ENCODE data around the gene CSK. TPM values are rescaled to one million over a fixed set of nuclear protein-coding genes. Genes with fewer than 3 reads are reported as not detected.

The CSK gene
- total RNA-seq, 1 donor from 2014 or later, result 21.0 TPM

DNA sequence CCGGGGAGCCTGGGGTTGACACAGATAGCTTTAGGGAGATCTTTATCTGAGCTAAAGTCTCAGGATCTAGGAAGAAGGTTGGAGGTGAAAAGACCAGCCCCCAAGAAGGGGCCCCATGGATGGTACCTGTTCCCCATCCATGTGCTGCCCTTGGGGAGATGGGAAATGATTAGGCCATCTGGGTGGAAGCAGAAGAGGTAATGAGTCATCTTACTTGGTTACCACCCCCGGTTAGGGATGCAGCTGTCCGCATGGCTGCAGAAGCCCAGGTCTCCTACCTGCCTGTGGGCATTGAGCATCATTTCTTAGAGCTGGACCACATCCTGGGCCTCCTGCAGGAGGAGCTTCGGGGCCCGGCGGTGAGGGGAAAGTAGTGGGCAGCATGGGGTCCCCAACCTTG, 41.4 kb downstream of the CSK start:
- no peak for DNase-seq (ENCODE audit: low read depth)

DNA sequence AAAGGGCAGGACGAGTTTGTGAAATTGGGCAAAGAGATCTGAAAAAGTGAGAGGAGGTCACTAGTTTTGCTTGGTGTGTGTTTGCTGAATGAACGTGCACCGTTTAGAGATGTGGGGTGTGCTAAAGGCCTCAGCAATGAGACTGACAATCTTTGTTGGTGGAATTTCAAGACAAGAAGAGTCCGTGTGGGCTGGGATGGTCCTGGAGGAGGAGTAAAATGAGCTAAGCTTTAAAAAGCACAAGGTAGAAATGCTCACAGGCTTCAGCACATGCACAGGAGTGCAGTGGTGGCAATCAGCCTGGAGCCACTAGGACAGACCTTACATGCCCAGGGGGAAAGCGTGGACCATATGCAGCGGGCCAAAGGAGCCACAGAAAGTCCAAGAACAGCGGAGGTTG, 43.1 kb downstream of the CSK start:
- DNase-seq (ENCODE audit: low read depth), result no peak

DNA sequence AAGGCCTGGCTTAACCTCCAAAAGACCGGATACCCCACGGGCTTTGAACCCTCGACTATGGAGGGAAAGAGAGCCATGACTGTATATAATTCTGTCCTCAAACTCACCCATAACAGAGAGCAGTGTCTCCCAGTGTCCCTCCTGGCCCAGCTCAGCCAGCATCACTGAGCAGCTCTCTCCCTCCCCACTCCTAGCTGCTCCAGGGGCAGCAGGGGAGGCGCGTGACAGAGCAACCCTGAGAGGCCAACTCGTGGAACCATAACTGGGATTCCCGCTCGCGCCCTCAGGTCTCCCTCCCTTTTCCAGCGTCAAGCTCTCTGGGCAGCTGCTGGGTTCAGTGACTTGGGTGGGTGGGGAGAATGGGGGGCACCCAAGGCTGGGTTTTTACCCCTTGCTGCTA, 44.0 kb downstream of the CSK start:
- DNase-seq (ENCODE audit: low read depth), result no peak

DNA sequence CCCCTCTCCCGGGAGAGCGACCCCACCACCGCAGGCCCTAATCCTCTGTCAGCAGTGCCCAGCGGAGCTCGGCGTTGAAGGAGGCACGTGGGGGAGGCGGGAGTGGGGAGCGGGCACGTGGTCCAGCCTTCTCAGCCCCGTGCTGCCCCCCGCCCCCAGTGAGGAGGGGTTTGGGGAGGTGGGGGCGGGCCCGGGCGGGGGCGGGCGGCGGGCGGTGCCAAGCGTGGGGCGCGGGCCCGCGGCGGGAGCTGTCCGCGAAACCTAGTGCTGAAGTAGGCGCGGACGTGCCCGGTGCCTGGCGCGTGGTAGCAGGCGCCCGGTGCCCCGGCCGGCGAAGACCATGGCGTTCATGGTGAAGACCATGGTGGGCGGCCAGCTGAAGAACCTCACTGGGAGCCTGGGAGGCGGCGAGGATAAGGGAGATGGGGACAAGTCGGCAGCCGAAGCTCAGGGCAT, 44.5 kb downstream of the CSK start, which contains the start of gene CPLX3:
Gene CPLX3 (plus strand): TSS at position 264 of the 456 bp plus-strand sequence. CDS start 77 bp downstream, at position 341.
- DNase-seq (ENCODE audit: low read depth), result no peak

DNA sequence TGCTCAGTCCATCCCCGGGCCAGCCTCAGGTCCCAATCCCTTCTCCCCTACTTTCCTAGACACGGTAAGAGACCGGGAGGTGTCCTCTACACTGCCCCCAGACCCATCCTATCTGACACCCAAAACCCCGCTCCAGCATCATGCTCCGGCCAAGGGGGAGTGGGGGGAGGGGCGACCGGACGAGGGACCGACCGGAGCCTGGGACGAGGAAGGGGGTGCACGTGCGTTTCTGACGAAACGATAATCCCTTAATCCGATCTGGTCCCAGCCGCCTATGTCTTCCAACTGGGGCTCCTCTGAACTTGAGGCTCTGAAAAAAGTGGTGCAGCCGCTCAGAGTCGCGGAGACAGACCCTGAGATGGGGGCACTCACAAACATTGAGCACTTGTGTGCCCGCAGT, 45.0 kb downstream of the CSK start:
- DNase-seq (ENCODE audit: low read depth), result no peak

DNA sequence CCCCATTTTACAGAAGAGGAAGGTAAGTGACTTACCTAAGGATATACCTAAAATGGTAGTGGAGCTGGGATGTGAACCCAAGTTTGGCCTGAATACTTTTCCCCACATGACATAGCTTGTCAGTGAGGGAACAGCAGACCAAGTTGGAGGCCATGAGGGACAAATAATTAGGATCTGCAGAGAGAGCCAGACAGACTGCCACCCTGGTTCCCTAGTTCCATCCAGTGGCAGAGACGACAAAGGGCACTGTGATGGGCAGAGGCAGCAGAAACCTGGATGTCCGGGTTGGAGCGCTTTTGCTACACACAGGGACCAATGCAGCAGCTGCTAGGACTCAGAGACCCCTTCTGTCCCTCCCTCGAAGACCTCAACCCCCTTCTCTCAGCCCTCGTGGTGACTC, 45.7 kb downstream of the CSK start:
- DNase-seq (ENCODE audit: low read depth), result no peak

DNA sequence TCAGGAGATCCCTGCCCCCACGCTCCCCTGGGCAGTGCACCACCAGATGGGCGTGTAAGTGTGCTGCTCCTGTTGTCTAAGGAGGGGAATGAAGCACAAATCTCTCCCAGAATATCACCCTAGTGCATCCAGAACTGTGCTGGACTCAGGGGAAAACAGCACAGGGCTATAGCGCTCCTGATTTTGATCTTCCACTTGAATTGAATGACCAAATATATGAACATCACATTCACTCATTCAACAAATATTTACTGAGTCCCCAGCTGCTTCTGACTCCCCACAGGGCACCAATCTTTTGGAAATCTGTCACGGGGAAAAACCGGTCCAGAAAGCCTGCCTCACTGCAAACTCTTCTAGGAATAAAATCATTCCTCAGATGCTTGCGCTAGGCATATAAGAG, 47.0 kb downstream of the CSK start:
- DNase-seq (ENCODE audit: low read depth), result no peak

DNA sequence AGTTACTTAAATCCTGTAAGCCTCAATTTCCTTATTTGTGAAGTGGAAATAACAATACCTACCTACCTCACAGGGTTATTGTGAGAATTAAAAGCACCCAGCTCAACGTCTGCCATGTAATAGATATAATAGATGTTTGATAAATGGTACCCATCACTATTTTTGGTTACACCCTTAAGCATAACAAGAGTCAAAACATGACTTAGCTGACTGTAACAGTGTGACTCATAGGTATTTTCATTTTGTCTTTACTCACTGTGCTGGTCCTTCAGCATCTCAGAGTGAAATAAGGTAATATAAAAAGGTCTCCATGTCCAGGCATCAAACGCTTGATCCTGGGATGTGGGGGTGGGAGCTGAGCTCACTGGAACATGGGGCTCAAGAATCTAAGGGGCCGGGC, 47.6 kb downstream of the CSK start:
- DNase-seq (ENCODE audit: low read depth), result no peak

DNA sequence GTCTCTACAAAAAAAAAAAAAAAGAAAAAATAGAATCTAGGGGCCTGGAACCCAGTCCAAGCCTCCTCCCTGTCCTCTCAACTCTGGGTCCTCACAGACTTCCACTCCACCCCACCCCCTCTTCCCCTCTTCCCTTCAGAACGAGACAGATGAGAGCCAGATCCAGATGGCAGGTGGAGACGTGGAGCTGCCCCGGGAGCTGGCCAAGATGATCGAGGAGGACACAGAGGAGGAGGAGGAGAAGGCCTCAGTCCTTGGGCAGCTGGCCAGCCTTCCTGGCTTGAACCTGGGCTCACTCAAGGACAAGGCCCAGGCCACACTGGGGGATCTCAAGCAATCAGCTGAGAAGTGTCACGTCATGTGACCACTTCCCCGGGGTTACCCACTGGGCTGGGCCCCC, 48.1 kb downstream of the CSK start:
- no peak for DNase-seq (ENCODE audit: low read depth)

DNA sequence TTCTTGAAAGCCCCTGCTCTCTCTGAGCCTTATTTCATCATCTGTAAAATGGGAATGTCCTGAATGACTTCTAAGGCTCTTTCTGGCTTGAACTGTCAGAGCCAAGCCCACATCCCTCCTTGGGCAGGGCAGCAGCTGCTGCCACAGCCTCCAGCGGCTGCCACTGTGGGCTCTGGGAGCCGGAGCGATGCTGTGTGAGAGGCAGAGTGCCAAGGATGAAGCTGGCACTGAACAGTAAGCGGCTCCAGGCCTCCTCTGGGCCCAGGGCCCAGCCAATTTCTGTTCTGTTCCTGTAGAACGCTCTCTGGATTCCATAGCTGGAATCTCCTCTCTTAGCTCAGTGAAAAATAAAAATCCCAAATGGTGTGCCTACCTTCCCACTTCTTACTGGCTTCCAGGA, 49.0 kb downstream of the CSK start:
- peak; percentile 93 for DNase-seq (ENCODE audit: low read depth)

DNA sequence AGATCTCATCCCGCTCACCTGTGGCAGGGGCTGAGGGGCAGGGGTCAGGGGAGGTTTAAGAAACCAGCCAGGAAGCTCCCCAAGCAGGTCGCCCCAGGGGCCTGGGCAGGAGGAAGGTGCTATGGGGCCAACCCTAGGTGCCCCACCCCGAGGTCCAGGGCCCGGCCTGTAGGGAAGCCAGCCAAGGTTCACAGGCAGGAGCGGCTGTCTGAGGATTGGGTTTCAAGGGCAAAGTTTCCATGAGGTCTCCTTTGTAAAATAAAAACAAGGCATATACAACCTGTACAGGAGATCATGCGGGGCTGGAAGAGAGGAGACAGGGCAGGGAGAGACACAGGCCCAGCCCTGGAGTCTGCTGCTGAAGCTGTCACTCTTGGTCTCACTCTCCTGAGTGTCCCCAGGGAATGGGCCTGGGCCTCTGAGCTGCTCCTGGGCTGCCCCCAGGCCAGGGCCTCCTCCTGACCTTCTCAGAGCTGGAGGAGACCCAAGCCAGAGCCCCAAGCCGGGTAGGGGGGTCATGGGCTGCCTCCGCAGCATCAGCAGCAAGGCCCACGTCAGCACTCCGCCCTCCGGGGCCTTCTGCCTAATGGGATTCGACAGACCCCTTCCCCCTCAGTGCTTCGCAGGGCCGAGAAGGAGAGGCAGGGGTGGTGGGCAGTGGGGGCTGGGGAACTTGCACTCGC, 50.1 kb downstream of the CSK start:
- no peak for DNase-seq (ENCODE audit: low read depth)

DNA sequence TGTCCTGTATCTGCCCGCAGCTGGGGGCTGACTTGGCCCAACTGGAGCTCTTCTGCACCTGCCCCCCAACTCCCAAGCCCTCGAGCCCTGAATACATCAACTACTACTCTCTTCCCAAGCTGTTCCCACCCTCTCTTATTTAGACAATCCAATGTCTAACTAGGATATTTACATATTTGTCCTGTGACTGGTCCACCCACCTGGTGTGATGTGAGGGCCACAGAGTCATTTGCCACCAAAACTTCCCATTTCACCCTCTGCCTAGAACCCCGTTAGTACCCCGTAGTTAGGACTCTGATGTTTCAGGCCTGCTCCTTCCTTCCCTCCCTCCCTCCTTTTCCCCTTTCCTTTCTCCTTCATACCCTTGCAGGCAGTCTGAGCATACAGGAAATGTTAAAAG, 50.9 kb downstream of the CSK start:
- no peak for DNase-seq (ENCODE audit: low read depth)

DNA sequence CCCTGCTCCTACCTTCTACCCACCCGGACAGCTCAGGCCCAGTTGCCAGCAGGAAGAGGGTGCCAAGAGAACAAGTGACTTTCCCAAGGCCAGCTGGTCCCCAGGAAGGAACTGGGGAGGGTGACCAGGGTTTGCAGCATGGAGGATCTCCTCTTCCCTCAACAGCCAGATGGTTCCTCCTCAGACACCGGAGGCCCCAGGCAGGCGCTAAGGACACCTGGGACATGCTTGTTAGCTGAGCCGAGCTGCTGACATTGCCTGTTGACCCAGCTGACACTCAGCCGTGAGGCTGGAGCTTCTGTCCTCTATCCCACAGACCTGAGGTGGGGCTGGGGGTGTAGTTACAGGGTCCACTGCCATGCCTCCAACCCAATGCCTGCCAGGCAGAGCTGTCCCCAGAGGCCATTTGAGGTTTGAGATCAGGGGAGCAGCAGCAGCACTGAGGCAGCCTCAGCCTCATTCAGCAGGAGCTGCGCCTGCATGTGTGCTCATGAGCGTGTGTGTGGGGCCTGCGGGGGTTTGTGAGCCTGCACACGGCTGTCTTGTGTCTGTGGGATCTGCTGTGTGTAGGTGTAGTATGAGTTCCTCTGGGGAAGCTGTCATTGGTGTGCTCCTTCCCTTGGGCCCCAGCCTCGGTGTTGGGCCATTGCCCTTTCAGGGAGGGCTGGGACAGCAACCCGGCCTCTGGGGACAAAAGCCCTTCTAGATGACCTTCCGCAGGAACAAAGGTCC, 51.7 kb downstream of the CSK start:
- peak; percentile 43 for DNase-seq (ENCODE audit: low read depth)

DNA sequence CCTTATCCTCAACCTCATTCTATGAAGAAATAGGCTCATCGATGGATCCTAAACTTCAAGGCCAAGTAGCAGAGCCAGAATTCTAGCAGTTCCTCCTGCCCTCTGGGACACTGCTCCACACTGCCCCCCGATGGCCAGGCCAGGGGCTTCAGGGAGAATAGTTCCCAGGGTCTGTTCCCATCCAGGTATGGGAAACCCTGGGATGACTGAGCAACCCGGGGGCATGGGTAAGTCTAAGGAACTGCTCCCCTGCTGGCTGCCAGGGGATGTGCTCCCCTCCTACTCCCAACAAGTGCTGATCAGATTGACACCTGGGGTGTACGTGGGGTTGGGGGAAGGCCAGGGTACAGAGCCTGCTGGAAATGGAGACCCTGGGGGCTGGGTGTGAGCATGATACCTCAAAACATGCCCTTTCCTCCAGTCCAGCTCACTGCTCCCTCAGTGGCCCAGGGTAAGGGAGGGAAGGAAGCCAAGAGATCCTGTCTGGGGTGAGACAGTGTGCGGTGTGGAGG, 53.5 kb downstream of the CSK start:
- DNase-seq (ENCODE audit: low read depth), result peak; percentile 61

DNA sequence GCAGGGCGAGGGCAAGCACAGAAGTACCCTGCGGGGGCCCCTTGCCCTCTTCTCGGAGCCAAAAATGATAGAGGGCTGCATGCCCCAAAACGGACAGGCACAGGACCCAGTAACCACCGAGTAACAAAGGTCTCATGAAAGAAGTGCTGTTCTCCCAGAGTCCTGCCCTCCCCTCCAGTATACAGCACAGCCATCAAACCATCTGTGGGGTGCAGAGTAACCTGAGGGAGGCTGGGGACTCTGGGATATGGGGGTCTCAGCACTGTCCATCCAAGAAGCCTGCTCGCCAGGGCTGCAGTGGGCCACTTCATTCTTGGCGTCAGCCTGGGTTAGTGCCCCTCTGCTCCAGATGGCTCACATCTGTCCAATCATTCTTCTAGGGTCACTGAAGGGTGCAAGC, 55.0 kb downstream of the CSK start:
- no peak for DNase-seq (ENCODE audit: low read depth)

DNA sequence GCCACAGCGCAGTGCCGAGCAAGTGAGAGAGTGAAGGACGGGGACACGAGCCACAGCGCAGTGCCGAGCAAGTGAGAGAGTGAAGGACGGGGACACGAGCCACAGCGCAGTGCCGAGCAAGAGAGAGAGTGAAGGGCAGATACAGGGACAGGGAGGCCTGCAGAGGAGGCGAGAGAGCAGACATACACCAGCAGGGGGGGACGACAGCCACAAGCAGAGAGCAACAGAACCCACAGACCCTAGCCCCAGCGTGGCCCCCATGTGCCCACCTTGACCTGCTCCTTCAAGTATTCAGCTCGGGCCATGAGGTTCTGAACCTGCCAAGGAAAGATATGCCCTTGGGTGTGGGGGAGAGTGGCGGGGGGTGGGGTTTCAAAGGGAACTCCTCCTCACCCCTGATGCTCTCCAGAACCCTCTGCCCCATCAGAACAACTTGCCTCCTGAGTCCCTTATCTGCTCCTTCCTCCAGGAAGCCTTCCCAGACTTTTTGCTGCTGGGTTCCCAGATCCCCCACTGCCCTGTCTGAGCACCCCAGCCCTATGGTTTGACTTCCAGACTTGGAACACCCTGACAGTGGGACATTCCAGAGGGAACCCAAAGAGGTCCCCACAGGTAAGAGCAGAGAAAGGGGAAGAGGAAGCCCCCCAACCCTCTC, 55.7 kb downstream of the CSK start:
- no peak for DNase-seq (ENCODE audit: low read depth)

DNA sequence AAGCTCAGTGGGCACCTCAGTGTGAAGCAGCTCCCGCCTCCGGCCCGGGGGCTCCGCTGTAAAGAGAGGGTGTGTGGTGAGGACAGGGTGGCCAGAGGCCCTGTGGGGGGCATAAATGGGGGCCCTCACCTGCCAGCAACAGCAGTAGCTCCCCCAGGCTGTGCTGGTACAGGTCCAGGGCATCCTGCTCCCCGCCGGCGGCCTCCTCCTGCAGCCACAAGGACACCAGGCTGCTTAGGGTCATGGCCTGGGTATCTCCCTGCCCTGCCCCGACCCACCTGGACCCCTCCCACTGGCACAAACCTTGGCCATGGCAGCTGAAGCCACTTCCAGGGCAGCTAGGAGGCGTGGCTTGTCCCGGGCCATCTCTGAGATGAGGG, 56.2 kb downstream of the CSK start:
- DNase-seq (ENCODE audit: low read depth), result no peak

DNA sequence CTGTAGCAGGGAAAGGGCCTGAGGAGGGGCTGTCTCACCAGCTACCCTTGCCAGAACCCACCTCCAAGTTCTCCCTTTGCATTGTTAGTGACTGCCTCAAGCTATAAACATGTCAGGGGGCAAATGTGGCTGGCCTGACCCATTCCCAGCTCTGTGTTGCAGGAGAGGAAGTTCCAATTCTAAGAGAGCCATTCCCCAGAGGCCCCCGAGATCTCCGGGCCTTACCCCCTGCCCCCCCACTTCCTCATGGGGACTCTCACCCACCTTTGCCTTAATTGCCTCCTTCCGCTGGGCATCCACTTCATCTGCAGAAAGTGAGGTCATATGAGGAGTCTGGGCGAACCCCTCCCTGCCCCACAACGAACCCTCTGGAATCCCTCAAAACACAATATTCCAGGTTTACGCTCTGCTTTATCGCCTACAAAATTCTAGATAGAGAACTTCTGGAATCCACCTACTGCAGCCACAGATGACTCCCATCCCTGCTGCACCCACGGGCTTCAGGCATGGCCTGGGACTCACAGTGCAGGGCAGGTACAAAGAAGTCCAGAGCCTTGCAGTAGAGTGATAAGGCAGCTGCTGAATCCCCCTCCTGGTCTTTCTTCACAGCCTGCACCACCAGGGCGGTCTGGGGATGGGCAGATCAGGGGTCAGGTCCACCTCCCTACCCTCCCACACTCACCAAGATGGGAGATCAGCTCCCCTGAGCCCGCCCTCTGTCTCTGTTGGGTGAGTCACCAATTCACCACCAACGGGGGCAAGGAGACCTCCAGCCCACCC, 57.1 kb downstream of the CSK start:
- DNase-seq (ENCODE audit: low read depth), result no peak

DNA sequence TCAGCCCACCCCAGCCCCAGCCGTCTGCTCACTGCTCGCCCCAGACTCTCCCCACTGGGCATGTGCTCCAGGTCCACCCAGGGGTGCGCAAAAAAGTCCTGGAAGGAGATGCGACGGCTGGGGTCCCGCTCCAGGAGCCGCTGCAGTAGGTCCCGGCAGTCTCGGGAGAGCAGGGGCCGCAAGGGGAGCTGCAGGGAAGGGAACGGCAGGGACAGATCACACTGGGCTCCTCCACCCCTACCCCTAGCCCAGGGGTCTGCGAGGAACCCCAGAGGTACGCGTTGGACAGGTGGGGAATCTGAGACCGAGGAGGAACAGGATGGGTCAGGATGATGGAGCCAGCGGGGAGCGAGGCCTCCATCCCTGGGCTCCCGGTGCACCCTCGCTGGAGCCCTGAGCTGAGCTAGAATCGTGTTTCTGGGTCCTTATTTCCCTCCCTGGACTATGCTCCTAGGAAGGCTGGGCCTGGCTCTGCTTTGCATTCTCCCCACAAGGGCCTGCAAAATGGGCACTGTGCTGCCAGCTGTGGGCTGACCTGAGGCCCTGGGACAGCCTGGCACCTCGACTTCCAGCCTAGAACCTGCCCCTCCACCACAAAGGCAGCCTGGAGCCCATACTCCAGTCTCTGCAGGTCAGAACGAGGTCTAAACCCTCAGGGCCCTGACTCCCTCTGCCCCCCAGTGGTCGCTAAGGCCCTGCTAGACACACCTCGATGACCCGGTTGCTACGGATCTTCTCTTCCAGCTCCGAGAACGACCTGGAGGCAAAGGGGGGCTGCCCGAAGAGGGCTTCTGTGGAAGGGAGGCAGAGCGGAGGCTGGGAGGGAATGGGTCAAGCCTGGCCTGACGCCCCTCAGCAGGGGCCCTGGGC, 57.9 kb downstream of the CSK start:
- no peak for DNase-seq (ENCODE audit: low read depth)

All from myocyte (in vitro differentiated cells).